UCSD-AML1 (cell line): Measurements from ENCODE around the gene EDARADD.

Source experiments
- DNase-seq: peaks from one replicate; lab custom pipeline; 2025; ENCODE audit not compliant: unreplicated experiment; lab: John Stamatoyannopoulos, UW

The EDARADD gene

GRCh38 chr1:236511735-236512418 is 117.8 kb downstream of the EDARADD start:
- DNase-seq: no peak

- no peak for DNase-seq
These were observed 120.8 kb downstream of the EDARADD start for GRCh38 chr1:236514703-236515442.

GRCh38 chr1:236515443-236515958 is 121.4 kb downstream of the EDARADD start:
- DNase-seq: no peak

- no peak for DNase-seq
These were observed 123.0 kb downstream of the EDARADD start for GRCh38 chr1:236516929-236517704.

- no peak for DNase-seq
These were observed 124.2 kb downstream of the EDARADD start for GRCh38 chr1:236518322-236518721.

GRCh38 chr1:236520445-236521005 is 126.4 kb downstream of the EDARADD start:
- no peak for DNase-seq

- no peak for DNase-seq
These were observed 129.0 kb downstream of the EDARADD start for GRCh38 chr1:236522937-236523703.

GRCh38 chr1:236523704-236524141 is 129.6 kb downstream of the EDARADD start, which contains the start of gene LGALS8:
LGALS8 (plus strand) TSS chr1:236523982; CDS start chr1:236526071, 2,089 bp downstream.
- DNase-seq: peak; percentile 83

- peak; percentile 57 for DNase-seq
These were observed 130.2 kb downstream of the EDARADD start for GRCh38 chr1:236524142-236524894.

- DNase-seq: no peak
These were observed 130.8 kb downstream of the EDARADD start for GRCh38 chr1:236524895-236525184.

- no peak for DNase-seq
These were observed 132.0 kb downstream of the EDARADD start for GRCh38 chr1:236526079-236526478.

- no peak for DNase-seq
These were observed 136.2 kb downstream of the EDARADD start for GRCh38 chr1:236530286-236530685.

GRCh38 chr1:236530959-236531358 is 136.9 kb downstream of the EDARADD start:
- DNase-seq: no peak

- DNase-seq: no peak
These were observed 138.8 kb downstream of the EDARADD start for GRCh38 chr1:236532850-236533249.

- DNase-seq: no peak
These were observed 140.1 kb downstream of the EDARADD start for GRCh38 chr1:236534151-236534651.
